ENCODE measurements around the gene ENOPH1. TPM values are rescaled to one million over a fixed set of nuclear protein-coding genes. Genes with fewer than 3 reads are reported as not detected.
A peak's percentile ranks its signal among the peaks of the same experiment; 100 is the strongest.

ENOPH1 gene
- total RNA-seq, 1 experiment from 2014 or later, result 22.3 TPM

GRCh38 chr4:82430964-82431745, 765 bp downstream of the ENOPH1 start:
- peaks cover 34% of the 10 kb centered on the region for H4K20me1 ChIP-seq (ENCODE audit: insufficient read depth)
- POLR2A ChIA-PET (ENCODE audit: unreplicated experiment), result interaction anchor here (0.7 kb wide), 1 partner anchor 57 kb away, joined by 3 read pairs; the partner anchor contains the start of gene HNRNPD

GRCh38 chr4:82431831-82432230, 1.4 kb downstream of the ENOPH1 start:
- H3K4me2 ChIP-seq, result peak overlapping the region; percentile 90

More at GRCh38 chr4:82430964-82431745, 765 bp downstream of the ENOPH1 start:
- H3K4me1 ChIP-seq (replicated peaks; ENCODE audit: insufficient read depth), result peaks cover 27% of the 10 kb centered on the region
- no peaks in the 10 kb centered on the region for H3K9me2 ChIP-seq (ENCODE audit: insufficient read depth)
- CTCF ChIA-PET, result no interaction called here
- TSS peak; percentile 64 for BruUV-seq (replicated peaks)
- DNase-seq, result peak in 1 of 2 experiments; percentile 40
- intact Hi-C loops (cut with micrococcal nuclease; ENCODE audit: unreplicated experiment), result no loop called here
- peak overlapping the region; percentile 97 for H3K4me3 ChIP-seq
- no peaks in the 10 kb centered on the region for H3K27me3 ChIP-seq (ENCODE audit: insufficient read depth, low read depth)
- peak overlapping the region; percentile 90 for H3K4me2 ChIP-seq
- H3K36me3 ChIP-seq (ENCODE audit: low read depth), result peaks cover 24% of the 10 kb centered on the region
- H3F3A ChIP-seq (ENCODE audit: insufficient read depth, low read depth), result peaks cover 26% of the 10 kb centered on the region; the same call in 1 of the 2 replicates
- TF ChIP-seq CTCF (conservative IDR thresholded peaks at IDR 0.05) (no peak), EZH2 (IDR thresholded peaks at IDR 0.05; ENCODE audit: low read depth) (no peak)
- H3K9me3 ChIP-seq (ENCODE audit: insufficient read depth, low read depth), result no peaks in the 10 kb centered on the region
- peak overlapping the region; percentile 60 for H3K27ac ChIP-seq
- H3K79me2 ChIP-seq (ENCODE audit: low read depth), result peaks cover 86% of the 10 kb centered on the region
- peak overlapping the region; percentile 88 for H2AFZ ChIP-seq

GRCh38 chr4:82432596-82432995, 2.2 kb downstream of the ENOPH1 start:
- H3K27ac ChIP-seq, result no peak overlapping the region
- H3K79me2 ChIP-seq (ENCODE audit: low read depth), result peaks cover 83% of the 10 kb centered on the region
- peak overlapping the region; percentile 90; the same call in 1 of the 2 replicates for H3K4me2 ChIP-seq
- ChIA-PET CTCF (no interaction called here), POLR2A (ENCODE audit: unreplicated experiment) (no interaction called here)
- peaks cover 13% of the 10 kb centered on the region; the same call in 1 of the 2 replicates for H3K4me1 ChIP-seq (replicated peaks; ENCODE audit: insufficient read depth)
- H3K9me3 ChIP-seq (ENCODE audit: insufficient read depth, low read depth), result no peaks in the 10 kb centered on the region
- DNase-seq, result no peak
- no peak overlapping the region for H3K4me3 ChIP-seq
- H3F3A ChIP-seq (ENCODE audit: insufficient read depth, low read depth), result peaks cover 12% of the 10 kb centered on the region; the same call in 1 of the 2 replicates
- H3K27me3 ChIP-seq (ENCODE audit: insufficient read depth, low read depth), result no peaks in the 10 kb centered on the region
- no peaks in the 10 kb centered on the region for H3K9me2 ChIP-seq (ENCODE audit: insufficient read depth)
- intact Hi-C loops (cut with micrococcal nuclease; ENCODE audit: unreplicated experiment), result no loop called here
- peaks cover 20% of the 10 kb centered on the region for H4K20me1 ChIP-seq (ENCODE audit: insufficient read depth)
- TF ChIP-seq EZH2 (IDR thresholded peaks at IDR 0.05; ENCODE audit: low read depth) (no peak), CTCF (conservative IDR thresholded peaks at IDR 0.05) (no peak)
- H3K36me3 ChIP-seq (ENCODE audit: low read depth), result peaks cover 10% of the 10 kb centered on the region
- H2AFZ ChIP-seq, result no peak overlapping the region
- no TSS peak for BruUV-seq (replicated peaks)

More at GRCh38 chr4:82431831-82432230, 1.4 kb downstream of the ENOPH1 start:
- CTCF ChIA-PET, result no interaction called here
- H3K4me3 ChIP-seq, result peak overlapping the region; percentile 97; the same call in 1 of the 2 replicates
- H3K36me3 ChIP-seq (ENCODE audit: low read depth), result peaks cover 18% of the 10 kb centered on the region
- POLR2A ChIA-PET (ENCODE audit: unreplicated experiment), result no interaction called here
- H4K20me1 ChIP-seq (ENCODE audit: insufficient read depth), result peaks cover 28% of the 10 kb centered on the region
- H3K27ac ChIP-seq, result no peak overlapping the region
- no peaks in the 10 kb centered on the region for H3K9me2 ChIP-seq (ENCODE audit: insufficient read depth)
- no peak for DNase-seq
- no peak overlapping the region for H2AFZ ChIP-seq
- BruUV-seq (replicated peaks), result no TSS peak
- H3K27me3 ChIP-seq (ENCODE audit: insufficient read depth, low read depth), result no peaks in the 10 kb centered on the region
- intact Hi-C loops (cut with micrococcal nuclease; ENCODE audit: unreplicated experiment), result no loop called here
- no peaks in the 10 kb centered on the region for H3K9me3 ChIP-seq (ENCODE audit: insufficient read depth, low read depth)
- peaks cover 19% of the 10 kb centered on the region; the same call in 1 of the 2 replicates for H3F3A ChIP-seq (ENCODE audit: insufficient read depth, low read depth)
- TF ChIP-seq CTCF (conservative IDR thresholded peaks at IDR 0.05) (no peak), EZH2 (IDR thresholded peaks at IDR 0.05; ENCODE audit: low read depth) (no peak)
- H3K4me1 ChIP-seq (replicated peaks; ENCODE audit: insufficient read depth), result peaks cover 21% of the 10 kb centered on the region
- H3K79me2 ChIP-seq (ENCODE audit: low read depth), result peaks cover 83% of the 10 kb centered on the region
